HG02588 (cell line): Measurements from ENCODE around the gene TXNDC12.

Experiments
- ATAC-seq: cut with Tn5 transposase; IDR thresholded peaks from one replicate; pipeline ENCODE4 v1.9.1; 2021; ENCODE audit warnings: mild to moderate bottlenecking, moderate library complexity; ENCODE audit not compliant: unreplicated experiment

TXNDC12 gene

GRCh38 chr1:52002038-52002917 lies 52.7 kb downstream of the TXNDC12 start:
- ATAC-seq = peak; percentile 63

GRCh38 chr1:51998701-51999100 lies 56.3 kb downstream of the TXNDC12 start:
- ATAC-seq = no peak

GRCh38 chr1:51997974-51998382 lies 57.0 kb downstream of the TXNDC12 start:
- no peak for ATAC-seq

- ATAC-seq = peak; percentile 82
These were observed 64.5 kb downstream of the TXNDC12 start, which contains the start of gene RAB3B for GRCh38 chr1:51990478-51990965. Gene RAB3B, minus strand, starts transcription at chr1:51990700. Its CDS starts 13,583 bp downstream, at chr1:51977117.

DNA sequence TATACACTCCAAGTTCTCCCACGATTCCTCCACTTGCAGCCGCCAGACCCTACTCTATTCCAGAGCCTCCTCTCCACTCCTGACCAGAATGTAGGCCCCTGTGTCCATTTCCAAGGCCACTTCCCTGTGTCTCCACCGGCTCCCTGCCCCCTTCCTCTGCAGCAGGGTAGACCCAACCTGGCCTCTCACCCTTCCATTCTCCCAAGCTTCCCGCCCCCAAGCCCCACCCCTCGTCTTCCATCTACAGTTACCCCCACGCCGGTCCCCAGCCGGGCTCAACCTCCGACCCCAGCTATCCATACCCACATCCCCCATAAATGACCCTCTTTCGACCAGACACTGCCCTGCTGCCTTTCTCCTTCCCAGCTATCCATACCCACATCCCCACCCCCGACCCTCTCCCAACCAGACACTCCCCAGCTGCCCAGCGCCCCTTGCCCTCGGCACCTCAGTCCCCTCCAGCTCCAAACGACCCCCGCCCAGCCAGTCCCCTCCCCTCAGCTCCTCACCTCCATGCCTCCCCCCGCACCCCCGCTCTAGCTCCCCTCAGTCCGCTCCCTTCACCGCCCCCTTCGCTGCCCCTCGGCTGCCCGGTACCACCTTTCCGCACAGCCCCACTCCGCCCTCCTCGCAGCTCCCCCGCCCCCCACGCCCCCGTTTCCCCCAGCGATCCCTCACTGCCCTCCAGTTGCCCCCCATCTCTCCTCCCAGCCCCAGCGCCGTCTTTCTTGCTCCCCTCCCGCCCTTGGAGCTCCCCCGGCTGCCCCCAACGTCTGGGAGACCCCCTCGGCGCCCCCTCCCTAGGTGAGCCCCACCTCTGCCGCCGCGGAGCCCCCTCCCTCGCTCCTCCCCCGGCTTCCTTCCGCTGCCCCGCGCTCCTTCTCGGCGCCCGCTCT lies 65.2 kb downstream of the TXNDC12 start:
- no peak for ATAC-seq

GRCh38 chr1:51988254-51988653 lies 66.7 kb downstream of the TXNDC12 start:
- ATAC-seq = no peak

DNA sequence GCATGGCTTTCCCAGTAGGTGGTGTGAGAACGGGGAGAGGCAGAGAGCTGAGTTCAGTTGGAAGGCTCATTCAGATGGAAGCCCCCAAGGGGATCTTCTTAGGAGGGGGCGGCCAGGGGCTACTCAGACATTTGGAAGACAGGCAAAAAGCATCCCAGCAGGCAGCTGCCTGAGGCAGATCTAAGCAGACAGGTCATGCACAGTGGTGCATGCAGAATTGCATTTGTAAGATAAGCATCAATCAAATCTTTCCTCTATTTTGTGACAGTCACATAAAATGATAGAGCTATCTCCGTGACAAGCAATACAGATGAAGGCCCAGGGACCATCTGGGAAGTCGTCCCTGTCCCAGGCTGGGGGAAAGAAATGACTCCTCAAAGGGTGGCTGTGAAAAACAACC lies 68.3 kb downstream of the TXNDC12 start:
- no peak for ATAC-seq

DNA sequence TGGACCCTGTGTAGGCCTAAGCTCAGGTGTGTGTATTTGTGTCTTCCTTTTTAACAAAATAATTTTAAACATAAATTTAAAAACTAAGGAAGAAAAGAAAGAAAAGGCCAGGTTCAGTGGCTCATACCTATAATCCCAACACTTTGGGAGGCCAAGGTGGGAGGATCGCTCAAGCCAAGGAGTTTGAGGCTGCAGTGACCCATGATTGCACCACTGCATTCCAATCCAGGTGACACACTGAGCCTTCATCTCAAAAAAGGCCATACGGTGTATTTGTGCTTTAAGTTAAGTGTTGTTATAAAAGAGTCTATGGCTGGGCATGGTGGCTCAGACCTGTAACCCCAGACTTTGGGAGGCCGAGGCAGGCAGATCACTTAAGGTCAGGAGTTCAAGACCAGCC lies 72.8 kb downstream of the TXNDC12 start:
- no peak for ATAC-seq

DNA sequence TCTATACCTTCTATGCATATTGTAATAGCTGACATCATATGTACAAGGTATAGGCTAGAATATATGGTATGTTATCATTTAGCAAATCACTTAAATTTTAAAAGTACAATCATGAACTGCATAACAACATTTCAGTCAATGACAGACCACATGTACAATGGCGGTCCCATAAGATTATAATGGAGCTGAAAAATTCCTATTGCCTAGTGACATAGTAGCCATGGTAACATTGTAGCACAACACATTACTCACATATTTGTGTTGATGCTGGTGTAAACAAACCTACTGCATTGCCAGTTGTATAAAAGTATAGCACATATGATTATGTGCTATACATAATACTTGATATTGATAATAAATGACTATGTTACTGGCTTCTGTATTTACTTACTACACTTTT lies 73.4 kb downstream of the TXNDC12 start:
- ATAC-seq = no peak

GRCh38 chr1:51978099-51978498 lies 76.9 kb downstream of the TXNDC12 start:
- no peak for ATAC-seq

DNA sequence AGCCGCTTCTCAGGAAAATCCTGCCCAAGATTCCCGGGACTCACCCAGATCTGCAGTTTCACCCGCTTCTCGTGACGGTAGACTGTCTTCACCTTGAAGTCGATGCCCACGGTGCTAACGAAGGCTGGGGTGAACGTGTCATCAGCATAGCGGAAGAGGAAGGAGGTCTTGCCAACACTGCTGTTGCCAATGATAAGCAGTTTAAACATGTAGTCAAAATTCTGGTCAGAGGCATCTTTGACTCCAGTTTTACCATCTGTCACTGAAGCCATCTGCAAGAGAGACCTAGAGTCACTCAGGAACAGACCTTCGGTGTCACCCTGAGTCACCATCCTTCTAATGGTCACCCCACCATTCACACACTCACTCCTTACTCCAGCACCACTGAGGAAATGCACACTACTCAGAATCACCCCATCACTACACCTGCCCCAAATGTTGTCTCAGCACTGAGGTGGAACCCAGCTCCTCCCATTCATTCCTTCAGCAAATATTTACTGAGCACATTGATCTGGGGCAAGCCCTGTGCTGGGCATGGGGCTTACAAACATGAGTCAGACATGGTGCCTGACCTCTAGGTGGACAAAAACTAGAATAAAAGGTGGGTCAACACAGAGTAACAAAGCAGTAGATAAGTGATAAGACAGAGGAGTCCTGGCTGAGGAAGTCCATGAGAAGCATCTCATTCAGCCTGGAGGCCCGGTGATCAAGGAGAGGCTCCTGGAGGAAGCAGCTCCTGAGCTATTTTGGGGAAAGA lies 78.0 kb downstream of the TXNDC12 start:
- no peak for ATAC-seq

- no peak for ATAC-seq
These were observed 81.2 kb downstream of the TXNDC12 start for GRCh38 chr1:51973587-51974474.
